Lower leg skin (tissue), 4 donors: ENCODE measurements around the gene THAP9. TPM values are rescaled to one million over a fixed set of nuclear protein-coding genes. Genes with fewer than 3 reads are reported as not detected.
"Not testable (repeated sequence)": the region's sequence is repeated elsewhere in the genome, so short reads cannot be mapped to it uniquely, and the experiment has no call there.

Source experiments
- DNase-seq, 2 donors: peaks; one replicate each; pipeline ENCODE4 v3.0.0-alpha.2; 2019; ENCODE audit warnings: low spot score in 2 of 2
- H3K4me3 ChIP-seq: fragments of 200-600 bp; sonication (generic); 2 replicates; pipeline ENCODE4 v1.5.1; 2017; ENCODE audit warnings: mild to moderate bottlenecking, low read depth; ENCODE audit not compliant: poor library complexity, severe bottlenecking
- POLR2A ChIP-seq, 2 donors: fragments of 450-650 bp; IDR thresholded peaks; one replicate each; pipeline ENCODE4 v1.6.1; 2016 to 2017; ENCODE audit warnings: antibody characterized with exemption in 2 of 2, mild to moderate bottlenecking in 1 of 2, moderate library complexity in 1 of 2
- WGBS, 2 donors: methylation state at CpG; one replicate each; pipeline ENCODE4 v1.1.5; 2018; 5-methylcytosine and 5-hydroxymethylcytosine counted together
- intact Hi-C: fragments of 100-400 bp; cut with DNase I; formaldehyde crosslinking; loops from one replicate; pipeline ENCODE4 v1.15.0; 2023; ENCODE audit warnings: low total_unique reads
- total RNA-seq, 4 donors: library from RNA; depleted of rRNA; stranded (reverse); fragments of >200 nt; gene quantifications; one replicate each; pipeline ENCODE4 v1.1.0, GENCODE V29; 2016
- TF ChIP-seq, protein P1 (sequence below), 3 donors: fragments of 450-650 bp; IDR thresholded peaks; one replicate each; pipeline ENCODE4 v1.5.1; 2016; ENCODE audit warnings: antibody characterized with exemption in 3 of 3, mild to moderate bottlenecking in 3 of 3, moderate library complexity in 2 of 3

The THAP9 gene
- total RNA-seq, 4 donors from 2014 or later: 3.2 to 3.8 (median 3.5) TPM

DNA sequence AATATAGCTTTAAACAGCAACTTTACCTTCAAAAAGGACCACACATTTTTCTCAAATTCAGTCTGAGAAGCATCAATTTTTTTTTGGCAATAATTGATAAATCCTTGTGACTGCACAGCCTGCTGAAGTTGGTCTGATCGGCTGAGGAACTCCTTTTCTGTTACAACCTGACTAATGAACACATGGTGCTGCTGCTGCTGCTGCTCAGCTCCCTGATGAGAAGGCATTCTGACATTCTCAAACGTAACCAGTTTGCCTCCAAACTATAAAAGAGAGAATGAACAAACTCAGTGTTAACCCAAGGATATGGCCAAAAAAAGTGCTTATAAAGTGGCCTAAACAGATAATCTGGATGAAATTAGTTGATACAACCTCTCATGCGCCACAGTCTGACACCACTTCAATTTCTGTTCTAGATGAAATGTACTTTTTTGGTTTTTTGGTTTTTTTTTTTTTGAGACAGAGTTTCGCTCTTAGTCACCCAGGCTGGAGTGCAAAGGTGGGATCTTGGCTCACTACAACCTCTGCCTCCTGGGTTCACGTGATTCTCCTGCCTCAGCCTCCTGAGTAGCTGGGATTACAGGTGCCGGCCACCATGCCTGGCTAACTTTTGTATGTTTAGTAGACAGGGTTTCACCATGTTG lies 36.1 kb upstream of the THAP9 start:
- H3K4me3 ChIP-seq: no peak overlapping the region
- DNase-seq: no peak
- 85 to 86% methylated on average over 6 of the region's 6 CpGs for WGBS, 2 donors
- TF ChIP-seq POLR2A (IDR thresholded peaks at IDR 0.05): no peak
- TF ChIP-seq, protein P1, sequence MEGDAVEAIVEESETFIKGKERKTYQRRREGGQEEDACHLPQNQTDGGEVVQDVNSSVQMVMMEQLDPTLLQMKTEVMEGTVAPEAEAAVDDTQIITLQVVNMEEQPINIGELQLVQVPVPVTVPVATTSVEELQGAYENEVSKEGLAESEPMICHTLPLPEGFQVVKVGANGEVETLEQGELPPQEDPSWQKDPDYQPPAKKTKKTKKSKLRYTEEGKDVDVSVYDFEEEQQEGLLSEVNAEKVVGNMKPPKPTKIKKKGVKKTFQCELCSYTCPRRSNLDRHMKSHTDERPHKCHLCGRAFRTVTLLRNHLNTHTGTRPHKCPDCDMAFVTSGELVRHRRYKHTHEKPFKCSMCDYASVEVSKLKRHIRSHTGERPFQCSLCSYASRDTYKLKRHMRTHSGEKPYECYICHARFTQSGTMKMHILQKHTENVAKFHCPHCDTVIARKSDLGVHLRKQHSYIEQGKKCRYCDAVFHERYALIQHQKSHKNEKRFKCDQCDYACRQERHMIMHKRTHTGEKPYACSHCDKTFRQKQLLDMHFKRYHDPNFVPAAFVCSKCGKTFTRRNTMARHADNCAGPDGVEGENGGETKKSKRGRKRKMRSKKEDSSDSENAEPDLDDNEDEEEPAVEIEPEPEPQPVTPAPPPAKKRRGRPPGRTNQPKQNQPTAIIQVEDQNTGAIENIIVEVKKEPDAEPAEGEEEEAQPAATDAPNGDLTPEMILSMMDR (IDR thresholded peaks at IDR 0.05): no peak
- intact Hi-C loops: no loop called here

DNA sequence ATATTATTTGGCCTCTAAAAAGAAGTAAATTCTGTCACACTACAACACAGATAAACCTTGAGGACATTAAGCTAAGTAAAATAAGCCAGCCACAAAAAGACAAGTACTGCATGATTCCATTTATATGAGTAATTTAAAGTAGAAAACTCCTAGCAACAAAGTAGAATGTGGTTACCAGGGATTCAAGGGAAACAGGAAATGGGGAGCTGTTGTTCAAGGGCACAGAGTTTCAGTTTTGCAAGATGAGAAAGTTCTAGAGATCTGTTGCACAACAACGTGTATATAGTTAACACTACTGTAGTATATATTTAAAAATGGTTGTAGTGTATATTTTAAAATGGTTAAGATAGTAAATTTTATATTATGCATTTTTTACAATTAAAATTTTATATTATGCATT lies 34.9 kb upstream of the THAP9 start:
- H3K4me3 ChIP-seq: no peak overlapping the region
- no peak for DNase-seq
- WGBS, 2 donors: 11 to 20% methylated on average over 1 of the region's 1 CpG
- intact Hi-C loops: no loop called here
- TF ChIP-seq POLR2A (IDR thresholded peaks at IDR 0.05): no peak
- TF ChIP-seq, protein P1 (IDR thresholded peaks at IDR 0.05): no peak

- WGBS, 2 donors: 54 to 68% methylated on average over 6 of the region's 6 CpGs
- intact Hi-C loops, H3K4me3 ChIP-seq, DNase-seq: not testable (repeated sequence)
These were observed 34.5 kb upstream of the THAP9 start for GRCh38 chr4:82866033-82866432.

- no peak for TF ChIP-seq POLR2A (IDR thresholded peaks at IDR 0.05)
- TF ChIP-seq, protein P1 (IDR thresholded peaks at IDR 0.05): no peak
- DNase-seq: no peak
- WGBS, 2 donors: 90 to 92% methylated on average over 8 of the region's 8 CpGs
- H3K4me3 ChIP-seq: no peak overlapping the region
- intact Hi-C loops: no loop called here
These were observed 33.7 kb upstream of the THAP9 start for GRCh38 chr4:82866706-82867385.

DNA sequence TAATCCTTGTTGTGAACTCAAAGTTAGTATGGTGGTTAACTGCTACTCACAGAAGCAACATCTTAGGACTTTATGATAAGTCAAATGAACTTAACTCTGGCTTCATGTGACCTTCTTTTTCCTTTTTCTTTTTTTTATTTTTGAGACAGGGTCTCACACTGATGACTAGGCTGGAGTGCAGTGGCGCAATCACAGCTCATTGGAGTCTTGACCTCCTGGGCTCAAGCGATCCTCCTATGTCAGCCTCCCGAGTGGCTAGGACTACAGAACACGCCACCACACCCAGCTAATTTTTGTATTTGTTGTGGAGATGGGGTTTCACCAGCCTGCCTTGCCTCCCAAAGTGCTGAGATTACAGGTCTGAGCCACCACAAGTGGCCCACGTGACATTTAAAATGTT lies 32.0 kb upstream of the THAP9 start:
- DNase-seq: no peak
- TF ChIP-seq POLR2A (IDR thresholded peaks at IDR 0.05): no peak
- TF ChIP-seq, protein P1 (IDR thresholded peaks at IDR 0.05): no peak
- intact Hi-C loops: no loop called here
- 98 to 99% methylated on average over 5 of the region's 5 CpGs for WGBS, 2 donors
- H3K4me3 ChIP-seq: no peak overlapping the region

DNA sequence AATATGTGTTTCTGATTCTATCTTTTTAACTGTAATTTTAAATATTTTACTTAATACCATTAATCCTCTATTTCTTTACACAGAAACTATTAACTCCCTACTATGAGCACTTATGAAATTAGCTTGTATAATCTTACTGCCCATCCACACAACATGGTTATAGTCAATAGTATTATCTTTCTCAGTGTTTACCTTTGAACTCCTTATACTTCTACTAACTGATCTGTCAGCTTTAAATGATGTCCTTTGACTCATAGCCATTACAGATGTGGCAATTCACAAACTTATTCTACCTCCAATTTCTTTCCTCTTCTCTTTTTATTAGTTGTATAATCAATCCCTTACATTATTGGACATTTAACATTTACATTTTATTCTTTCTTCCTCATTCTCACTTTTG lies 15.1 kb upstream of the THAP9 start:
- no peak overlapping the region for H3K4me3 ChIP-seq
- intact Hi-C loops: no loop called here
- DNase-seq: no peak
- TF ChIP-seq, protein P1 (IDR thresholded peaks at IDR 0.05): no peak
- TF ChIP-seq POLR2A (IDR thresholded peaks at IDR 0.05): no peak
